GM08714 (cell line): ENCODE results near the gene TBXAS1.

ENCODE experiments used
- H3K4me3 ChIP-seq: fragments of 200-500 bp; sonication (Bioruptor generic); 2 replicates; pipeline ENCODE4 v1.5.1; 2014; ENCODE audit warnings: mild to moderate bottlenecking, low read length, inconsistent platforms
- ZNF274 ChIP-seq: IDR thresholded peaks from 2 replicates; pipeline ENCODE4 v1.6.1; 2012; ENCODE audit warnings: mild to moderate bottlenecking, low read depth, low read length

The TBXAS1 gene

DNA sequence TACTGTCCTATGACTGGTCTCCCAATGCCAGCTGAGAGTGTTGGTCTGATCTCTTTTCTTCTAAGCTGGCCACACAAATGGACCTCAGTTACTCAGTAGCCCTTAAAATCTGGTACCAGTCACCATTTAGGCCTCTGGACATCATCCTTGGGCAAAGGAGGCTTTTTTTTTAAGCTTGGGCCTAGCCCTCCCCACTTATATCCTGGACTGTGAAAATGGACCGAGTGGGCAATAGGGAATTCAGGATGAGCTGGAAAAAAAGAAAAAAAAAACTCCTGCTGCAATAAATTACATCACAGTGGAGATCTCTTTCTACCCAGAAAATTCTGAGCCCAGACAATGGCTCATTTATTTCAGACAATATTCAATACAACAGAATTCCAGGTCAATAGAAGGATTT is 165.3 kb downstream of the TBXAS1 start:
- no peak for TF ChIP-seq ZNF274
- no peak overlapping the region for H3K4me3 ChIP-seq

DNA sequence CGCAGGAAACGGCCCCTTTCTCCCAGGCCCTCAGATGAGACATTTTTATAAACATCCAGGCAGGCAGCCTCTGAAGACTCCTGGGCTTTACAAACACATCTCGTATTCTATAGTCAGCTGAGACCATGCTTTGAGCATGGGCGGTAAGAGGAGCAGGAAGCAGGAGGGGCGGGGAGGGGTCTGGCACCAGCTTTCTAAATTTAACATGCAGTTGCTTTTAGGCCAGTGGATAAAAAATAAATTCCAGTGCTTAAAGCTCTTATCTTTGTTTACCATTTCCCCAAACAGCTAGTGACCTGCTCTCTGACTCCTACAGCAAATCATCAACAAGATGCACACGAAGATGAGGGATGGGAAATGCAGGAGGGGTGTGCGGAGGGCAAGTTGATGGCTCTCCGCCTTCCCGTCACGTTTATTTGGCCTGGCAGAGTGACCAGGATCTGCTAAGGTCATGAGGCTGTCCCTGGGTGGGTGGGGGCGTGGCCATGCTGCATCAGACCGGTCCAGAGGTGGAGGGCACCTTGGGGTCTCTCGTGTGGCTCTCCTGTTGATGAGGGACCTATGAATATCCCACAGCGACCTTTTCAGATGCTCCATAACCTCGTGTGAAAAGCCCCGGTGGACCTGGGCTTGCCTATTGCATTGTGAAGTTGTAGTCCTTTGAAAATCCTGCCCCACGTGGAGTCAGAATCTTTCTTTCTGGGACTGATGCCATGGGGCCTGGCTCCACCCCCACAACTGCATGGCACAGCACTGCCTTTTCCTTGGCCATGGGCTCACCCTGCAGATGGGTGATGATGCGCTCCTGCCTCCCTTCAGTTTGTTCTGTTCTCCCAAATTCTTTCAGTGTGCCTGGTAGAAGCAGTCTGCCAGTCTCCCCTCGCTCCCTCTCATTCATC is 166.2 kb downstream of the TBXAS1 start:
- no peak overlapping the region for H3K4me3 ChIP-seq
- TF ChIP-seq ZNF274, result no peak

- TF ChIP-seq ZNF274, result no peak
Measured at GRCh38 chr7:139998572-139998971, 169.5 kb downstream of the TBXAS1 start.

DNA sequence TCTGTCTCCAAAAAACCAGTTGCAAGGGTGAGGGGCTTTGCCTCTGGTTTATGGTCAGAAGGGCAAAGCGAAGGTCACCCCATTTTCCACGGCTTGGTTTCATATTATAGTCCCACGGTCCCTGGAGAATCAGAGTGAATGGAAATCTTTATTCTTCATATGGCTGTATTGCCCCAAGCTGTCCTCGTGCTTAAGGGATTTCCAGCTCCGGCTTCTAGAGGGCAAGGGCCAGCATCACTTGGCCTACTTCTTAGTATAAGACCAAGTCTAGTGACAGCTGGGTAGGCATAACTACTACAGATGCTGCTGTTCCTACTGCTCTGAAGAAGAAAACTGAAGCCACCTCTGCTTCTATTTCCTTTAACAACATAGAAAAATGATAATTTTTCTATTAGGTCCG is 170.5 kb downstream of the TBXAS1 start:
- no peak overlapping the region for H3K4me3 ChIP-seq
- TF ChIP-seq ZNF274, result no peak

More at GRCh38 chr7:139998572-139998971, 169.5 kb downstream of the TBXAS1 start:
- H3K4me3 ChIP-seq, result no peak overlapping the region

DNA sequence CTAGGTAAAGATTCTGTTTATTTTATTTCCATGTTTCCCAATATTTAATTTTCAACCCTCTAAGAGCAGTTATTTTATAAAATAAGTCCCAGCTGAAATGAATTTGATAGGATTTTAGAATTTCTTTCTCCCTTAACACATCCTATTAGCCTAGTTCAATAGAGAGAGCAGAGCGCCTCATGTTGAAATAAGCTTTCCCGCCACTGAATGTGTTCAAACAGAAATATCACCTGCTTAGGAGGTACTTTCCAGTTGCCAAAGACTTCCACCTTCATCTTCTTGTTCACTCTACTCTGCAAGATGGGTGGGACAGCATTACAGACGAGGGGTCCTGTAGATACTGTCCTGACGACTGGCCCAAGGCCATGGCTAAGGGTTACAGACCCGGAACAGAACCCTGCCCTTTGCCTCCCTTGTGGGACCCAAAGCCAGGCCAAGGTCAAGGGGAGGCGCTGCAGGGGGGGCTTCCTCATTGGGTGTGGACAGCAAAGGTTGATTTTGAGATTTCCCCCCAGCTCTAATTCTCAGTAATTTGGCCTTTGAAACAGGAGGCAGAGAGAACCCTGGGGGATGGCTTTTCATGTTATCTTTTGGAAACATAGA is 171.7 kb downstream of the TBXAS1 start:
- H3K4me3 ChIP-seq, result no peak overlapping the region
- TF ChIP-seq ZNF274, result no peak

GRCh38 chr7:140003913-140004382 is 174.9 kb downstream of the TBXAS1 start:
- H3K4me3 ChIP-seq, result no peak overlapping the region

GRCh38 chr7:140004672-140005071 is 175.6 kb downstream of the TBXAS1 start:
- no peak for TF ChIP-seq ZNF274

More at GRCh38 chr7:140003913-140004382, 174.9 kb downstream of the TBXAS1 start:
- TF ChIP-seq ZNF274, result no peak

DNA sequence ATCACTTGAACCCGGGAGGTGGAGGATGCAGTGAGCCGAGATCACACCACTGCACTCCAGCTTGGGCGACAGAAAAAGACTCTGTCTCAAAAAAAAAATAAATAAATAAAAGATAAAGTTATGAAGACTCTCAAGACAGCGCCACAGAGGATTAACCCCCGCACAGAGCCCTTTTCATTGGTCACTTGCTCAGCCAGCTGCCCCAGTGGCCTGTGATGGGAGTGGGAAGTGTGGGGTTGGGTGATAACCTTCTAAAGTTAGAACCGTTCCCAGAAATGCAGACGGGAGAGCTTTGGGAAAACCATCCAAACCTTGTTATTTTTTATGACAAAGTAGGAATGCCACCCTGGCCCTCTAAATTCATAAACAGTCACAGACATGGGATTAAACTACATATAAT is 176.3 kb downstream of the TBXAS1 start:
- no peak for TF ChIP-seq ZNF274

More at GRCh38 chr7:140004672-140005071, 175.6 kb downstream of the TBXAS1 start:
- no peak overlapping the region for H3K4me3 ChIP-seq

DNA sequence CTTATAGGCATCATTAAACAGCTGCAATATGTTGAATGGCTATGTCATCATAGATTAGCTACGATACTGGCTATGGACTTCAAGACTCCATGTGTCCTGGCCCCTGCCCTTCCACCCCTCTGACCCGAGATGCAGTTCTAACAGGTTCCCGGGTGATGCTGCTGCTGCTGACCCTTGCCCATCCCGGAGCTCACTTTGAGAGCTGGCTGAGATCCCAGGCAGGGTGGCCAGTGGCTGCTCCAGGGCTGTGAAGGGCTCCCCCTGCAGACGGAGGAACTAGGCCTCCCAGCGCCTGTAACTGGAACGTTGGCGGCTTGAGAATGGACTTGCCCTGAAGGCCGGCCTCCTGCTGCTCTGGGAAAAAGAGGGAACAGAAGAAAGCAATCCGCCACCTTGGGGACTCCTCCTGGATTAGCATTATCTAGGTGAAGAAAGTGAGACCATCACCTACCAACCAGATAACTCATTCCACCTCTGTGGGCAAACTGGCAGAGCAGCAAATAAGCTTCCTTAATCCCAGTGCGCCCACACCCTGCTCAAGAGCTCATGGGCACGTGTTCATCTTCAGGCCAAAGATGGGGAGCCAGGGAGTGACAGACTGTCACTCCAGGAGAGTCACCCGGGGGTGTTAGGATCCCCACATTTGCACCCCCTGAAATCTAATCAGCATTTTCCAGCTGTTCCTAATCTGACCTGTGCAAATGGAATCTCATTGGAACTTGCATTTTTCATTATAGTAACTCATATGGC is 176.9 kb downstream of the TBXAS1 start:
- no peak for TF ChIP-seq ZNF274
- no peak overlapping the region for H3K4me3 ChIP-seq

More for the DNA sequence above, 176.3 kb downstream of the TBXAS1 start:
- H3K4me3 ChIP-seq, result no peak overlapping the region

DNA sequence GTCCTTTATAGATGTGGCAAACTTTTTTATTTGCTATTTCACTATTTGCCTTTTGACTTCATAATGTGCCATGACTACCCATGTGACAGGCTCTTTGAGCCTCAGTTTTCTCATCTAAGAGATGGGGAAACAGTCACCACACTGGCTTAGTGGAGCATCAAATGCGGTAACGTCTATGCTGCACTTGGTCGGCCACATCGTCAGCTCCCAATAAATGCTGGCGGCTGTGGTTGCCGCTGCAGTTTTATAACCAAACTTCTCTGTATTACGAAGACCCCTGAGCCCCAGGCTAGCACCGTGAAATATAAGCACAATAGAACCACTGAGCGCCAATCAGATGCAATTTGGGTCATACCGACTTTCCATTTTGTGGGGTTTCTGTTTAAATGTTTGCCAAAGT is 177.5 kb downstream of the TBXAS1 start:
- TF ChIP-seq ZNF274, result no peak

DNA sequence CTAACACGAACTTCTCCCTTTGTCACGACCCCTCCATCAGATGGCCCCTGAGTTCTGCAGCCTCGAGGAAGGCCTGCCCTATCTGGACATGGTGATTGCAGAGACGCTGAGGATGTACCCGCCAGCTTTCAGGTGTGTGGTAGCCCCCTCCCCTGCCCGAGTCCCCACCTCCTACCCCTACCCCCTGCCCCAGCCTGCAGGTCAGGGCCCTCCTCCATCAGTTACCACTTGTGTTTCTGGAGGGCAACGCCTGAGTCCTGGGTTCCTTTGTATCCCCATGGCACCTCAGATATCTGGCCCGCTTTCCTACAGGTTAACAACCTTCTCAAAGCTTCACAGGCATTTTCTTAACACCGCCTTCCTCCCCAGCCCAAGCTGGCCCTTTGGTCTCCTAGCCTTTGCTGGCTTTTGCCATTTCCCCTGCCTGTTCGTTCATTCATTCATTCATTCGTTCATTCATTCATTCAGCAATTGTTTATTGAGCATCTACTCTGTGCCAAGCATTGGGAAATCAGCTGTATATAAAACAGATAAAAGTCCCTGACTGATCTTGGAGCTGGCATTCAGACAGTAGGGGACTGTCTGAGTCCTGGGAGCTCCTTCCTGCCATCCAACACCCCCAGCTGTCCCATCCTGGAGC is 178.1 kb downstream of the TBXAS1 start:
- TF ChIP-seq ZNF274, result no peak
- H3K4me3 ChIP-seq, result no peak overlapping the region

More for the DNA sequence above, 177.5 kb downstream of the TBXAS1 start:
- H3K4me3 ChIP-seq, result no peak overlapping the region

- no peak for TF ChIP-seq ZNF274
- no peak overlapping the region for H3K4me3 ChIP-seq
Measured at GRCh38 chr7:140008755-140009610, 179.9 kb downstream of the TBXAS1 start.

DNA sequence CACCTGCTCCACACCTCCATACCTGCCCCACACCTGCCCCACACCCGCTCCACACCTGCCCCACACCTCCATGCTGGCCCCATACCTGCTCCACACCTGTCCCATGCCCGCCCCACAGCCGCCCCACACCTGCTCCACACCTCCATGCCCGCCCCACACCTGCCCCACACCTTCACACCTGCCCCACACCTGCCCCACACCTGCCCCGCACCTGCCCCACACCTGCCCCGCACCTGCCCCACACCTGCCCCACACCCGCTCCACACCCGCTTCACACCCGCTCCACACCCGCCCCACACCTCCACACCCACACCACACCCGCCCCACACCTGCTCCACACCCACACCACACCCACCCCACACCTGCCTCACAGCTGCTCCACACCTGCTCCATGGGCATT is 180.7 kb downstream of the TBXAS1 start:
- no peak for TF ChIP-seq ZNF274
- H3K4me3 ChIP-seq, result no peak overlapping the region
